LNCaP clone FGC (cell line): Measurements from ENCODE around the gene ADAM17.
"Not testable (repeated sequence)": the region's sequence is repeated elsewhere in the genome, so short reads cannot be mapped to it uniquely, and the experiment has no call there.

Experiments
- DNase-seq: peaks from one replicate; pipeline ENCODE4 v3.0.0-alpha.2; 2011; ENCODE audit warnings: low read depth
- H3K4me3 ChIP-seq: 2 replicates; pipeline ENCODE4 v1.5.1; 2011; ENCODE audit warnings: mild to moderate bottlenecking, low read depth, low read length, control low read depth
- CTCF ChIP-seq: IDR thresholded peaks from 2 replicates; pipeline ENCODE4 v1.5.1; 2012; ENCODE audit warnings: mild to moderate bottlenecking; ENCODE audit not compliant: control insufficient read depth, insufficient read depth; ENCODE audit errors: extremely low read depth

ADAM17 gene

DNA sequence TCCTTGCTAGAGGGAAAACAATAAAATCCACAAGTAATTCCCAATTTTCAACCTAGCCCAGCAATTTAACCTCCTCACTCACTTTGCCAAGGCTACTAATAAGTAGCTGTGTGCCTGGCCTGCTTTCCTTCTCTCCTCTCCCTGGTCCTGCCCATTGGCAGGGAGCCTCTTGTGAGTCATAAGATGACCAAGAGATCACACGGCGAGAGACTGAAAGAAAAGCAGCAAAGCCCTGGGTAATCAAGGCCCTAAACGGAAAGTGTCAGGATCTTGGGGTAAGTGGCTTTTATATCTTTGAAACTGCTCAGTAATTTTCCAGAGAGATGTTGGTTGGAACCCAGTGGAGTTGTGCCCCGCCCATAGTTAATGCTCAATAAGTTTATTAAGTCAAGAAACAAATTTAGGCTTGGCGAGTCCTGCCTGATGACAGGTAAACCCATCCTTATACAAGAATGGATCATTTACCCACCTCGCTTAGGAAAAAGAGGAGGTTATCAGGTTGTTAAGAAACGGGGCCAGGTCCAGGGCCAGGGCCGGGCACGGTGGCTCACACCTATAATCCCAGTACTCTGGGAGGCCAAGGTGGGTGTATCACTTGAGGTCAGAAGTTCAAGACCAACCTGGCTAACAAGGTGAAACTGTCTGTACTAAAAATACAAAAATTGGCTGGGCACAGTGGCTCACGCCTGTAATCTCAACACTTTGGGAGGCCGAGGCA, 10.0 kb upstream of the ADAM17 start:
- TF ChIP-seq CTCF = no peak
- DNase-seq = no peak
- H3K4me3 ChIP-seq = 0 out of 2 replicates have a peak overlapping the region, but pooled peaks have one; percentile 8

- H3K4me3 ChIP-seq = no peak overlapping the region
- no peak for DNase-seq
- no peak for TF ChIP-seq CTCF
These were observed 5.0 kb upstream of the ADAM17 start for GRCh38 chr2:9560628-9561027.

- DNase-seq = no peak
- no peak overlapping the region for H3K4me3 ChIP-seq
- TF ChIP-seq CTCF = no peak
These were observed 3.3 kb upstream of the ADAM17 start for GRCh38 chr2:9558948-9559381.

- DNase-seq = no peak
- no peak for TF ChIP-seq CTCF
- H3K4me3 ChIP-seq = peak overlapping the region; percentile 97
These were observed 602 bp upstream of the ADAM17 start for GRCh38 chr2:9556121-9556743.

- peak overlapping the region; percentile 97 for H3K4me3 ChIP-seq
- peak; percentile 52 for DNase-seq
- no peak for TF ChIP-seq CTCF
These were observed 721 bp downstream of the ADAM17 start for GRCh38 chr2:9554921-9555296.

DNA sequence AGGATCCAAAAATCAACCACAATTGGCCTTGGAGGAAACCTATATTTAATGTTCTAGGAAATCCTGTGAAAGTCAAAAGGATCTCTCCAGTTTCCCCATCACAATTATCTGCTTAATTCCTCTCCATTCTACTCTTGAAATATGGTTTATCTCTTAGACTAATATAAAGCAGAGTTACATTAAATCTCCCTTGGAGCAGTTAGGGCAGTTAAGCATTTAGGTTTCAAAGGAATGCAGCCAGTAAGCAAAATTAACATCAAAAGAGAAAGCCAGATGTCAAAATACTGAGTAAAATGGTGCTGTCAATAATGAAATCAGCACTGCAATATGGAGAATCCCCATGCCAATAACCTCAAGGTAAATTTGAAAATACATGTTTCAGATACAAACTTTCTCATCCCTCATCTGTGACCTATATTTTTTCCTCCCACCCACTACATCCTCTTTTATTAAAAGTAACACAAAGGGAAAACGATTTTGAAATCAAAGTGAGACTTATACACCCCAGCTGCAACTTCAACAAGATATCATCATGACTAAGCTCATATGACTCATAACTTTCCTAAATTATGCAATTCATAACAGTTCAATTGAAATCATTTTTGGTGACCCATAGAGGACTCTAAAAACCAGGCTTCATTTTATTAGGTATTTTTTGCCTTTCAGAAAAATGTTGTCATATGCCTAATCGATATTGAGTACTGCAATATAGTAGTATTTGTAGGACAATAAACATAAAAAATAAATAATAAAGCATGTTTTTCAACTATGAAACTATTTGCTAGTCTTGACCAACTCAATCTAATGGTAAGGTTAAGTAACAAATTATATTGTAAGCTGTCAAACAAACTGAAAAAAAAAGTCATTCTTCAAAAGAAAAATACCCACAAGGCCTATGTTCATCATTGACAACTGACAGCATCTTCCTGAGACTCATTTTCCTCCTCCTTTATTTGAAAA, 3.1 kb downstream of the ADAM17 start:
- TF ChIP-seq CTCF = no peak
- no peak for DNase-seq
- H3K4me3 ChIP-seq = no peak overlapping the region

DNA sequence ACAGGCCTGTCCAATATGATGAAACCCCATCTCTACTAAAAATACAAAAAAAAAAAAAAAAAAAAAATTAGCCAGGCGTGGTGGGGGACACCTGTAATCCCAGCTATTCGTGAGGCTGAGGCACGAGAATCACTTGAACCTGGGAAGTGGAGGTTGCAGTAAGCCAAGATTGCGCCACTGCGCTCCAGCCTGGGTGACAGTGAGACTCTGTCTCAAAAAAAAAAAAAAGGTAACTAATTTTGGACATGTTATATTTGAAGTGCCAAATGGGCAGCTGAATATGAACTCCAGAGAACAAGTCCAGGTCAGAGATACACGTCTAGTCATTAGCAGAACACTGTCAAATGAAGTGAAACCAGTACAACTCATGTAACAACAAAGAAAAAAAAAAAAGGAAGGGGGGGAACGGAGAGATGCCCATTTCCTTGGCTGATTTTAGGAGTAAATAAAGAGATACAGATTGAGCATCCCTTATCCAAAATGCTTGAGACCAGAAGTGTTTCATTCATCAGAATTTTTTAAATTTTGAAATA, 4.7 kb downstream of the ADAM17 start:
- not testable (repeated sequence) for DNase-seq, H3K4me3 ChIP-seq
